PC-3 (cell line): ENCODE data around the gene AFDN. TPM values are rescaled to one million over a fixed set of nuclear protein-coding genes. Genes with fewer than 3 reads are reported as not detected.

Experiments
- ATAC-seq: fragments of 200-7000 bp; cut with Tn5 transposase; 2 replicates; pipeline ENCODE4 v1.9.1; 2020; ENCODE audit warnings: mild to moderate bottlenecking, moderate library complexity
- BruUV-seq: library from RNA; stranded (reverse); fragments of 400-500 nt; replicated peaks from 2 replicates; lab custom pipeline; 2021; lab: Mats Ljungman, UMichigan
- CTCF ChIA-PET: fragments of 300-600 bp; sonication (Branson Sonifier 250); formaldehyde crosslinking; loops from one replicate; lab custom pipeline; 2022; ENCODE audit warnings: antibody characterized with exemption; lab: Charles Lee
- POLR2A ChIA-PET: fragments of 300-600 bp; sonication (Branson Sonifier 250); formaldehyde crosslinking; loops from one replicate; lab custom pipeline; 2022; ENCODE audit warnings: antibody characterized with exemption; ENCODE audit not compliant: unreplicated experiment; lab: Charles Lee
- DNase-seq: peaks from one replicate; pipeline ENCODE4 v3.0.0-alpha.2; 2015
- H2AFZ ChIP-seq: fragments of 300-600 bp; sonication (generic); 2 replicates; pipeline ENCODE4 v1.6.0; 2016; ENCODE audit warnings: antibody characterized with exemption, low read length
- H3F3A ChIP-seq: fragments of 300-600 bp; sonication (generic); one replicate; pipeline ENCODE4 v1.6.0; 2017; ENCODE audit warnings: antibody characterized with exemption, low read length, control low read depth, mild to moderate bottlenecking; ENCODE audit not compliant: unreplicated experiment
- H3K27ac ChIP-seq: fragments of 300-600 bp; sonication (generic); 2 replicates; pipeline ENCODE4 v1.5.1; 2016; ENCODE audit warnings: mild to moderate bottlenecking, low read length
- H3K27me3 ChIP-seq: fragments of 300-600 bp; sonication (generic); 2 replicates; pipeline ENCODE4 v1.6.1; 2016; ENCODE audit warnings: low read length, mixed read lengths
- H3K36me3 ChIP-seq: fragments of 300-600 bp; sonication (generic); 2 replicates; pipeline ENCODE4 v1.6.1; 2016; ENCODE audit warnings: low read depth, mixed run types, low read length, mixed read lengths
- H3K4me1 ChIP-seq: fragments of 300-600 bp; sonication (generic); 2 replicates; pipeline ENCODE4 v1.5.1; 2016; ENCODE audit warnings: low read length; ENCODE audit not compliant: insufficient read depth
- H3K4me2 ChIP-seq: fragments of 300-600 bp; sonication (generic); 2 replicates; pipeline ENCODE4 v1.6.0; 2016; ENCODE audit warnings: low read length
- H3K4me3 ChIP-seq: fragments of 300-600 bp; sonication (generic); 2 replicates; pipeline ENCODE4 v1.5.1; 2016; ENCODE audit warnings: mild to moderate bottlenecking, low read length, mixed read lengths
- H3K79me2 ChIP-seq: fragments of 300-600 bp; sonication (generic); 2 replicates; pipeline ENCODE4 v1.6.1; 2017; ENCODE audit warnings: low read length, mixed read lengths
- H3K9ac ChIP-seq: fragments of 300-600 bp; sonication (generic); 2 replicates; pipeline ENCODE4 v1.6.0; 2016; ENCODE audit warnings: mild to moderate bottlenecking, low read length
- H3K9me2 ChIP-seq: fragments of 300-600 bp; sonication (generic); replicated peaks from 2 replicates; pipeline ENCODE4 v1.6.1; 2016; ENCODE audit warnings: mixed run types, low read length, mixed read lengths
- H3K9me3 ChIP-seq: fragments of 300-600 bp; sonication (generic); 2 replicates; pipeline ENCODE4 v1.6.1; 2016; ENCODE audit warnings: low read length, mixed read lengths
- H4K20me1 ChIP-seq: fragments of 300-600 bp; sonication (generic); 2 replicates; pipeline ENCODE4 v1.6.1; 2016; ENCODE audit warnings: low read length, mixed read lengths
- EZH2 ChIP-seq: fragments of 300-600 bp; sonication (generic); IDR thresholded peaks from one replicate; pipeline ENCODE4 v1.6.1; 2017; ENCODE audit warnings: antibody characterized with exemption, mild to moderate bottlenecking, low read length; ENCODE audit not compliant: unreplicated experiment
- EZH2phosphoT487 ChIP-seq: fragments of 300-600 bp; sonication (generic); IDR thresholded peaks from 2 replicates; pipeline ENCODE4 v1.6.1; 2018; ENCODE audit warnings: mild to moderate bottlenecking, antibody characterized with exemption, low read length, borderline replicate concordance
- intact Hi-C: fragments of 100-400 bp; cut with micrococcal nuclease; formaldehyde crosslinking; loops from 2 replicates; pipeline ENCODE4 v1.9.0; 2023
- total RNA-seq: library from RNA; depleted of rRNA; stranded (reverse); fragments of >200 nt; gene quantifications from 2 replicates; pipeline ENCODE4 v1.2.3, GENCODE V29; 2014; rRNA removed
- TF ChIP-seq, protein P1 (sequence below): fragments of 300-600 bp; sonication (generic); conservative IDR thresholded peaks from 2 replicates; pipeline ENCODE4 v1.5.1; 2017; ENCODE audit warnings: antibody characterized with exemption, low read depth, mild to moderate bottlenecking, low read length

The AFDN gene
- total RNA-seq, 1 experiment from 2014 or later, result 37.1 TPM

DNA sequence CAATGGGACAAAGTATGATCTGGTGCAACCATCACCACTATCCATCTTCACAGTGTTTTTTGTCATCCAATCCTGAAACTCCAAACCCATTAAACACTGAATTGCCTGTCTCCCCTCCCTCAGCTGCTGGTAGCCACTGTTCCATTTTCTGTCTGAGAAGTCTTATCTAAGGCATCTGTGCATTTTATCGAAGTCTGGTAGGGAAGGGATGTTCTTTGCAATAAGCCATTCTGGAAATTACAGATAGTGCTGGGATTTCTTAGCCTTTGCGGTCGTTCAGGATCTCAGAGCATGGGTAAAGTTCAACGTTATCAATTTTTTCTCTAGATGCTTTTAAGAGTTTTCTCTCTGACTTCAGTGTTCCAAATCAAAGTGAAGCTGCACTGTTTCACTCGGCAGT is 194.9 kb downstream of the AFDN start:
- no peak overlapping the region for H3K27ac ChIP-seq
- TF ChIP-seq, protein P1, sequence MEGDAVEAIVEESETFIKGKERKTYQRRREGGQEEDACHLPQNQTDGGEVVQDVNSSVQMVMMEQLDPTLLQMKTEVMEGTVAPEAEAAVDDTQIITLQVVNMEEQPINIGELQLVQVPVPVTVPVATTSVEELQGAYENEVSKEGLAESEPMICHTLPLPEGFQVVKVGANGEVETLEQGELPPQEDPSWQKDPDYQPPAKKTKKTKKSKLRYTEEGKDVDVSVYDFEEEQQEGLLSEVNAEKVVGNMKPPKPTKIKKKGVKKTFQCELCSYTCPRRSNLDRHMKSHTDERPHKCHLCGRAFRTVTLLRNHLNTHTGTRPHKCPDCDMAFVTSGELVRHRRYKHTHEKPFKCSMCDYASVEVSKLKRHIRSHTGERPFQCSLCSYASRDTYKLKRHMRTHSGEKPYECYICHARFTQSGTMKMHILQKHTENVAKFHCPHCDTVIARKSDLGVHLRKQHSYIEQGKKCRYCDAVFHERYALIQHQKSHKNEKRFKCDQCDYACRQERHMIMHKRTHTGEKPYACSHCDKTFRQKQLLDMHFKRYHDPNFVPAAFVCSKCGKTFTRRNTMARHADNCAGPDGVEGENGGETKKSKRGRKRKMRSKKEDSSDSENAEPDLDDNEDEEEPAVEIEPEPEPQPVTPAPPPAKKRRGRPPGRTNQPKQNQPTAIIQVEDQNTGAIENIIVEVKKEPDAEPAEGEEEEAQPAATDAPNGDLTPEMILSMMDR, result no peak
- TF ChIP-seq EZH2phosphoT487, result no peak
- TF ChIP-seq EZH2, result no peak
- ChIA-PET POLR2A (no interaction called here), CTCF (no interaction called here)
- peaks cover 7% of the 10 kb centered on the region for H3K4me1 ChIP-seq
- ATAC-seq (no peak), DNase-seq (no peak)
- BruUV-seq, result no TSS peak
- H3K4me3 ChIP-seq, result no peak overlapping the region
- intact Hi-C loops, result no loop called here
- no peaks in the 10 kb centered on the region for H3K79me2 ChIP-seq
- peaks cover 16% of the 10 kb centered on the region; the same call in 1 of the 2 replicates for H3K27me3 ChIP-seq
- H3K4me2 ChIP-seq, result no peak overlapping the region
- H4K20me1 ChIP-seq, result no peaks in the 10 kb centered on the region
- H3K9me3 ChIP-seq, result no peaks in the 10 kb centered on the region
- no peak overlapping the region for H3K9ac ChIP-seq
- no peaks in the 10 kb centered on the region for H3K36me3 ChIP-seq
- H3F3A ChIP-seq, result no peaks in the 10 kb centered on the region
- H2AFZ ChIP-seq, result no peak overlapping the region
- H3K9me2 ChIP-seq, result no peaks in the 10 kb centered on the region

Other genes with a start within 250 kb of the AFDN start
- gene KIF25, start 170.8 kb downstream of the AFDN start, total RNA-seq, result not detected in 2 replicates